Panc1 (cell line): Measurements from ENCODE around the gene CNGB1. TPM values are rescaled to one million over a fixed set of nuclear protein-coding genes. Genes with fewer than 3 reads are reported as not detected.

Experiments
- ATAC-seq: fragments of 200-7000 bp; cut with Tn5 transposase; 2 replicates; pipeline ENCODE4 v1.9.1; 2020; ENCODE audit warnings: mild to moderate bottlenecking, moderate library complexity
- BruUV-seq: library from RNA; stranded (reverse); fragments of 400-500 nt; replicated peaks from 2 replicates; lab custom pipeline; 2021; lab: Mats Ljungman, UMichigan
- CTCF ChIA-PET: fragments of 300-600 bp; sonication (Branson Sonifier 250); formaldehyde crosslinking; loops from one replicate; lab custom pipeline; 2022; ENCODE audit warnings: antibody characterized with exemption; lab: Charles Lee
- POLR2A ChIA-PET: fragments of 300-600 bp; sonication (Branson Sonifier 250); formaldehyde crosslinking; loops from one replicate; lab custom pipeline; 2022; ENCODE audit warnings: antibody characterized with exemption; lab: Charles Lee
- DNase-seq: peaks from one replicate; pipeline ENCODE4 v3.0.0-alpha.2; 2010; ENCODE audit warnings: low read depth, low spot score
- H3K27ac ChIP-seq: 2 replicates; pipeline ENCODE4 v1.5.1; 2011; ENCODE audit warnings: mild to moderate bottlenecking, low read length, inconsistent platforms
- H3K27me3 ChIP-seq: fragments of 200-500 bp; sonication (Bioruptor generic); 2 replicates; pipeline ENCODE4 v1.6.0; 2014; ENCODE audit warnings: low read length, inconsistent platforms; ENCODE audit not compliant: control insufficient read depth, insufficient read depth
- H3K36me3 ChIP-seq: fragments of 200-500 bp; sonication (Bioruptor generic); 2 replicates; pipeline ENCODE4 v1.5.1; 2014; ENCODE audit warnings: inconsistent platforms, mild to moderate bottlenecking, low read length, moderate library complexity; ENCODE audit not compliant: control insufficient read depth, insufficient read depth
- H3K4me1 ChIP-seq: 2 replicates; pipeline ENCODE4 v1.5.1; 2011; ENCODE audit warnings: inconsistent platforms, mild to moderate bottlenecking, low read length, moderate library complexity; ENCODE audit not compliant: control insufficient read depth, insufficient read depth
- H3K4me3 ChIP-seq, 2 experiments: 2 replicates each; pipeline ENCODE4 v1.5.1; 2011 to 2012; ENCODE audit warnings: low read depth in 2 of 2, low read length in 2 of 2, mild to moderate bottlenecking in 2 of 2, inconsistent platforms in 1 of 2, moderate library complexity in 1 of 2
- H3K9me3 ChIP-seq: fragments of 200-500 bp; sonication (Bioruptor generic); 2 replicates; pipeline ENCODE4 v1.5.1; 2014; ENCODE audit warnings: low read depth, mild to moderate bottlenecking, inconsistent platforms, low read length, moderate library complexity; ENCODE audit not compliant: control insufficient read depth, insufficient read depth
- POLR2AphosphoS5 ChIP-seq: IDR thresholded peaks from 2 replicates; pipeline ENCODE4 v1.6.1; 2012; ENCODE audit warnings: mild to moderate bottlenecking, low read depth, low read length, moderate library complexity
- SIN3A ChIP-seq: IDR thresholded peaks from 2 replicates; pipeline ENCODE4 v1.6.1; 2012; ENCODE audit warnings: low read depth, mild to moderate bottlenecking, low read length, moderate library complexity, borderline replicate concordance; ENCODE audit not compliant: insufficient read depth
- TCF7L2 ChIP-seq: IDR thresholded peaks from 2 replicates; pipeline ENCODE4 v1.6.1; 2011; ENCODE audit warnings: mild to moderate bottlenecking, low read depth, low read length, inconsistent platforms
- in situ Hi-C: cut with HindIII; loops from 2 replicates; pipeline ENCODE4 v1.10.0; 2016; ENCODE audit warnings: low sequenced_read_pairs, low pct_unique_long_range_greater_than_20kb
- intact Hi-C: fragments of 100-400 bp; cut with micrococcal nuclease; formaldehyde crosslinking; loops from one replicate; pipeline ENCODE4 v1.10.0; 2022; ENCODE audit not compliant: unreplicated experiment
- total RNA-seq: library from RNA; stranded (reverse); gene quantifications from one replicate; pipeline ENCODE4 v1.2.1, GENCODE V29; 2021; ENCODE audit not compliant: unreplicated experiment
- TF ChIP-seq, protein P1 (sequence below): fragments of 450-650 bp; IDR thresholded peaks from 2 replicates; pipeline ENCODE4 v1.5.1; 2017; ENCODE audit warnings: mild to moderate bottlenecking
- TF ChIP-seq, protein P2 (sequence below), 2 experiments: IDR thresholded peaks; 2 replicates each; pipeline ENCODE4 v1.6.1; 2011 to 2012; ENCODE audit warnings: low read depth in 2 of 2, control low read depth in 1 of 2, low read length in 1 of 2, mild to moderate bottlenecking in 1 of 2, moderate library complexity in 1 of 2; ENCODE audit not compliant: insufficient read depth in 1 of 2

CNGB1 gene
- total RNA-seq, 1 experiment from 2014 or later: not detected

DNA sequence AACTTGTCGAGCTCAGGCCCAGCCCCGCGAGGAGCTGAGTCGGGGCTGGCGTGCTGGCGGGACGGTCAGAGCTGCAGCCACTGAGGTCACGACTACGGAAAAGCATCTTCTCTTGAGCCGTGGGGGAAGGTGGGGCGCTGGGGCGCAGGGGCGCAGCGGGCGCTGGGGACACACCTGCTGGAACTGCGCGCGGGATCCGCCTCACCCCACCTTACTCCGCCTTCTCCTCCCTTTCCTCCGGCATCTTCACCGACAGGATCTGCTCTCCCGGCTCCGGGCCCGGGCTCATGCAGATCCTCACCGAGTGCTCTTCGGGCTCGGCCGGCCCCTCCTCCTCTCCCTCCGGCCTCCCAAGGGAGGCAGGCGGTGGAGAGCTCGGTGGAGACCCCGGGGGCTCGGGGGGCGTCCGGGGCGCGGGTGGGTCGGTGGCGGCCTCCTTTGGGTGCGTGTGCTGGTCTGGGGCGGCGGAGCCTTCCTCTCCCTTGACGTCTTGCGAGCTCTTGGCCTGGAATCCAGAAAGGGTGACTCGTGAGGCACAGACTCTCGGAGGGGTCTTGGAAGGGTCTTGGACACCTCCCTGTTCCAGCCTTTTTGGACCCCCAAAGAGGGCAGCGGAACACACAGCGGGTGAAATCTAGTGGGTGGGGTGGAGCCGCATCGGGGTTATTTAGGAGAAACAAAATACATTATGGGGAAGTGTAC is 86.8 kb downstream of the CNGB1 start:
- no TSS peak for BruUV-seq
- intact Hi-C loops: no loop called here

DNA sequence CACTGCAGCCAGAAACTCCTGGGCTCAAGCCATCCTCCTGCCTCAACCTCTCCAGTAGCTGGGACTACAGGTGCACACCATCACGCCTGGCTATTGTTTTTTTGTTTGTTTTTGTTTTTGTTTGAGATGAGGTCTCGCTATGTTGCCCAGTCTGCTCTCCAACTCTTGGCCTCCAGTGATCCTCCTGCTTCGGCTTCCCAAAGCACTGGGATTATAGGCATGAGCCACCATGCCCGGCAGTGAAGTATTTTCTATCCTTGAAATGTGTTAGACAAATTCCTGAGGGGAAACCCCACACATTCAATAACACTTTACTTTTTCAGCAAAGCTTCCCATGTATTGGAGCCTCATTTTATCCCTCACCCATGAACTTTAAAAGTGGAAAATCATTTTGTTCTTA is 87.4 kb downstream of the CNGB1 start:
- DNase-seq: no peak
- intact Hi-C loops (no loop called here), in situ Hi-C loops (no loop called here)
- no peak for TF ChIP-seq SIN3A
- TF ChIP-seq, protein P1, sequence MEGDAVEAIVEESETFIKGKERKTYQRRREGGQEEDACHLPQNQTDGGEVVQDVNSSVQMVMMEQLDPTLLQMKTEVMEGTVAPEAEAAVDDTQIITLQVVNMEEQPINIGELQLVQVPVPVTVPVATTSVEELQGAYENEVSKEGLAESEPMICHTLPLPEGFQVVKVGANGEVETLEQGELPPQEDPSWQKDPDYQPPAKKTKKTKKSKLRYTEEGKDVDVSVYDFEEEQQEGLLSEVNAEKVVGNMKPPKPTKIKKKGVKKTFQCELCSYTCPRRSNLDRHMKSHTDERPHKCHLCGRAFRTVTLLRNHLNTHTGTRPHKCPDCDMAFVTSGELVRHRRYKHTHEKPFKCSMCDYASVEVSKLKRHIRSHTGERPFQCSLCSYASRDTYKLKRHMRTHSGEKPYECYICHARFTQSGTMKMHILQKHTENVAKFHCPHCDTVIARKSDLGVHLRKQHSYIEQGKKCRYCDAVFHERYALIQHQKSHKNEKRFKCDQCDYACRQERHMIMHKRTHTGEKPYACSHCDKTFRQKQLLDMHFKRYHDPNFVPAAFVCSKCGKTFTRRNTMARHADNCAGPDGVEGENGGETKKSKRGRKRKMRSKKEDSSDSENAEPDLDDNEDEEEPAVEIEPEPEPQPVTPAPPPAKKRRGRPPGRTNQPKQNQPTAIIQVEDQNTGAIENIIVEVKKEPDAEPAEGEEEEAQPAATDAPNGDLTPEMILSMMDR: no peak
- TF ChIP-seq TCF7L2: no peak
- TF ChIP-seq, protein P2, sequence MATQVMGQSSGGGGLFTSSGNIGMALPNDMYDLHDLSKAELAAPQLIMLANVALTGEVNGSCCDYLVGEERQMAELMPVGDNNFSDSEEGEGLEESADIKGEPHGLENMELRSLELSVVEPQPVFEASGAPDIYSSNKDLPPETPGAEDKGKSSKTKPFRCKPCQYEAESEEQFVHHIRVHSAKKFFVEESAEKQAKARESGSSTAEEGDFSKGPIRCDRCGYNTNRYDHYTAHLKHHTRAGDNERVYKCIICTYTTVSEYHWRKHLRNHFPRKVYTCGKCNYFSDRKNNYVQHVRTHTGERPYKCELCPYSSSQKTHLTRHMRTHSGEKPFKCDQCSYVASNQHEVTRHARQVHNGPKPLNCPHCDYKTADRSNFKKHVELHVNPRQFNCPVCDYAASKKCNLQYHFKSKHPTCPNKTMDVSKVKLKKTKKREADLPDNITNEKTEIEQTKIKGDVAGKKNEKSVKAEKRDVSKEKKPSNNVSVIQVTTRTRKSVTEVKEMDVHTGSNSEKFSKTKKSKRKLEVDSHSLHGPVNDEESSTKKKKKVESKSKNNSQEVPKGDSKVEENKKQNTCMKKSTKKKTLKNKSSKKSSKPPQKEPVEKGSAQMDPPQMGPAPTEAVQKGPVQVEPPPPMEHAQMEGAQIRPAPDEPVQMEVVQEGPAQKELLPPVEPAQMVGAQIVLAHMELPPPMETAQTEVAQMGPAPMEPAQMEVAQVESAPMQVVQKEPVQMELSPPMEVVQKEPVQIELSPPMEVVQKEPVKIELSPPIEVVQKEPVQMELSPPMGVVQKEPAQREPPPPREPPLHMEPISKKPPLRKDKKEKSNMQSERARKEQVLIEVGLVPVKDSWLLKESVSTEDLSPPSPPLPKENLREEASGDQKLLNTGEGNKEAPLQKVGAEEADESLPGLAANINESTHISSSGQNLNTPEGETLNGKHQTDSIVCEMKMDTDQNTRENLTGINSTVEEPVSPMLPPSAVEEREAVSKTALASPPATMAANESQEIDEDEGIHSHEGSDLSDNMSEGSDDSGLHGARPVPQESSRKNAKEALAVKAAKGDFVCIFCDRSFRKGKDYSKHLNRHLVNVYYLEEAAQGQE (IDR thresholded peaks at IDR 0.05; ENCODE audit: insufficient read depth in 1 of 2, low read depth in 2 of 2, low read length in 1 of 2): no peak
- TF ChIP-seq POLR2AphosphoS5: no peak
- Histone ChIP-seq H3K27me3 (peaks cover 4% of the 10 kb centered on the region; the same call in 1 of the 2 replicates), H3K9me3 (no peaks in the 10 kb centered on the region), H3K4me1 (no peaks in the 10 kb centered on the region; the same call in 1 of the 2 replicates), H3K36me3 (no peaks in the 10 kb centered on the region), H3K4me3 (no peak overlapping the region), H3K27ac (no peak overlapping the region)
- no peak for ATAC-seq
- ChIA-PET CTCF (no interaction called here), POLR2A (no interaction called here)
- no TSS peak for BruUV-seq

More for the DNA sequence above, 86.8 kb downstream of the CNGB1 start:
- Histone ChIP-seq H3K4me1 (no peaks in the 10 kb centered on the region; the same call in 1 of the 2 replicates), H3K36me3 (no peaks in the 10 kb centered on the region), H3K27me3 (peaks cover 4% of the 10 kb centered on the region; the same call in 1 of the 2 replicates), H3K4me3 (no peak overlapping the region), H3K27ac (no peak overlapping the region), H3K9me3 (no peaks in the 10 kb centered on the region)
- in situ Hi-C loops: no loop called here
- POLR2A ChIA-PET: interaction anchor here (0.7 kb wide), 1 partner anchor 410 kb away, joined by 7 read pairs; no protein-coding TSS in a partner anchor
- TF ChIP-seq, protein P1: no peak
- TF ChIP-seq POLR2AphosphoS5: no peak
- TF ChIP-seq TCF7L2: no peak
- TF ChIP-seq, protein P2 (IDR thresholded peaks at IDR 0.05; ENCODE audit: insufficient read depth in 1 of 2, low read depth in 2 of 2, low read length in 1 of 2): no peak
- CTCF ChIA-PET: no interaction called here
- DNase-seq (no peak), ATAC-seq (no peak)
